Tibial nerve (tissue), 4 donors: ENCODE measurements around the gene SLC35F3.

Source experiments
- EP300 ChIP-seq, 2 donors: sonication (generic); formaldehyde crosslinking; IDR thresholded peaks; one replicate each; pipeline ENCODE4 v1.6.1; 2017; ENCODE audit warnings: antibody characterized with exemption in 2 of 2, mild to moderate bottlenecking in 1 of 2
- POLR2A ChIP-seq, 2 donors: fragments of 450-650 bp; IDR thresholded peaks; one replicate each; pipeline ENCODE4 v1.6.1; 2017; ENCODE audit warnings: antibody characterized with exemption in 2 of 2, mild to moderate bottlenecking in 2 of 2, moderate library complexity in 2 of 2
- TF ChIP-seq, protein P1 (sequence below), 5 experiments: fragments of 200-600 bp in 3 of 5; fragments of 450-650 bp in 2 of 5; sonication (generic) in 3 of 5; IDR thresholded peaks; one replicate each; pipeline ENCODE4 v1.5.1; 2016 to 2019; ENCODE audit warnings: antibody characterized with exemption in 5 of 5, mild to moderate bottlenecking in 3 of 5, moderate library complexity in 2 of 5

DNA sequence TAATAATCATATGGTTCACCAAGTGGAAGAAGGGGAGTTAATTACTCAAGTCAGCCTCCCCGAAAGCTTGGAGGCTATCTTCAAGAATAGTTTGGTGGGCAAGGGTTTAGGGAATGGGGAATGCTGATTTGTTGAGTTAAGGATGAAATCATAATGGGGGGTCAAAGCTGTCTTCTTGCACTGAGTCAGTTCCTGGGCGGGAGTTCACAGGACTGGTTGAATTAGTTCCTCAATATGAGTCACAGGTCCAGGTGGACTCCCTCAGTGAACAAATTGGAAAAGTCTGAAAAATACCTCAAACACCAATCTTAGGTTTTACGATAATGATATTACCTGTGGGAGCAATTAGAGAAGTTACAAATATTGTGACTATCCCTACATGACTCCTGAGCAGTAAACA, 353.6 kb downstream of the SLC35F3 start:
- TF ChIP-seq, protein P1, sequence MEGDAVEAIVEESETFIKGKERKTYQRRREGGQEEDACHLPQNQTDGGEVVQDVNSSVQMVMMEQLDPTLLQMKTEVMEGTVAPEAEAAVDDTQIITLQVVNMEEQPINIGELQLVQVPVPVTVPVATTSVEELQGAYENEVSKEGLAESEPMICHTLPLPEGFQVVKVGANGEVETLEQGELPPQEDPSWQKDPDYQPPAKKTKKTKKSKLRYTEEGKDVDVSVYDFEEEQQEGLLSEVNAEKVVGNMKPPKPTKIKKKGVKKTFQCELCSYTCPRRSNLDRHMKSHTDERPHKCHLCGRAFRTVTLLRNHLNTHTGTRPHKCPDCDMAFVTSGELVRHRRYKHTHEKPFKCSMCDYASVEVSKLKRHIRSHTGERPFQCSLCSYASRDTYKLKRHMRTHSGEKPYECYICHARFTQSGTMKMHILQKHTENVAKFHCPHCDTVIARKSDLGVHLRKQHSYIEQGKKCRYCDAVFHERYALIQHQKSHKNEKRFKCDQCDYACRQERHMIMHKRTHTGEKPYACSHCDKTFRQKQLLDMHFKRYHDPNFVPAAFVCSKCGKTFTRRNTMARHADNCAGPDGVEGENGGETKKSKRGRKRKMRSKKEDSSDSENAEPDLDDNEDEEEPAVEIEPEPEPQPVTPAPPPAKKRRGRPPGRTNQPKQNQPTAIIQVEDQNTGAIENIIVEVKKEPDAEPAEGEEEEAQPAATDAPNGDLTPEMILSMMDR (IDR thresholded peaks at IDR 0.05), result no peak
- TF ChIP-seq EP300 (IDR thresholded peaks at IDR 0.05) (no peak), POLR2A (IDR thresholded peaks at IDR 0.05) (no peak)
